Lower leg skin (tissue), 3 donors: ENCODE data around the gene PPM1L.

Experiments used
- POLR2A ChIP-seq, 2 donors: fragments of 450-650 bp; IDR thresholded peaks; one replicate each; pipeline ENCODE4 v1.6.1; 2016 to 2017; ENCODE audit warnings: antibody characterized with exemption in 2 of 2, mild to moderate bottlenecking in 1 of 2, moderate library complexity in 1 of 2
- TF ChIP-seq, protein P1 (sequence below), 3 donors: fragments of 450-650 bp; IDR thresholded peaks; one replicate each; pipeline ENCODE4 v1.5.1; 2016; ENCODE audit warnings: antibody characterized with exemption in 3 of 3, mild to moderate bottlenecking in 3 of 3, moderate library complexity in 2 of 3

DNA sequence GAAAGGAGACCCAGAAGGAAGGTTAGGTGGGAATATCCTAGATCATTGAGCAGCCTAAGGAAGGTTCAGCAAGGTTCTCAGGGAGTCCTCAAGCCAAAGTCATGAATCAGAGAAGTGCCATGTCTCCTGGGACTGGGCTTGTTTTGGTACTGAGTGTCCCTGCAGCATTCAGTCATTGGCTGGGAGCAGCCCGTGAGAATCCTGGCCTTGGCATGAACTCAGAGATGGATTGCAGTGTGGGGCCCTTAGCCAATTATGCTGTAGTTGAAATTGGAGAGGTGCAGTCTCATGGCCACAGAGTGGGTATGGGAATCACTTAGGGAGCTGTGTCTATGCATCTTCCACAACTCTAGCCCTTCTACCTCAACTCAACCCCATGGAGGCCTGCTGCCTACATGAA is 17.0 kb upstream of the PPM1L start:
- TF ChIP-seq, protein P1, sequence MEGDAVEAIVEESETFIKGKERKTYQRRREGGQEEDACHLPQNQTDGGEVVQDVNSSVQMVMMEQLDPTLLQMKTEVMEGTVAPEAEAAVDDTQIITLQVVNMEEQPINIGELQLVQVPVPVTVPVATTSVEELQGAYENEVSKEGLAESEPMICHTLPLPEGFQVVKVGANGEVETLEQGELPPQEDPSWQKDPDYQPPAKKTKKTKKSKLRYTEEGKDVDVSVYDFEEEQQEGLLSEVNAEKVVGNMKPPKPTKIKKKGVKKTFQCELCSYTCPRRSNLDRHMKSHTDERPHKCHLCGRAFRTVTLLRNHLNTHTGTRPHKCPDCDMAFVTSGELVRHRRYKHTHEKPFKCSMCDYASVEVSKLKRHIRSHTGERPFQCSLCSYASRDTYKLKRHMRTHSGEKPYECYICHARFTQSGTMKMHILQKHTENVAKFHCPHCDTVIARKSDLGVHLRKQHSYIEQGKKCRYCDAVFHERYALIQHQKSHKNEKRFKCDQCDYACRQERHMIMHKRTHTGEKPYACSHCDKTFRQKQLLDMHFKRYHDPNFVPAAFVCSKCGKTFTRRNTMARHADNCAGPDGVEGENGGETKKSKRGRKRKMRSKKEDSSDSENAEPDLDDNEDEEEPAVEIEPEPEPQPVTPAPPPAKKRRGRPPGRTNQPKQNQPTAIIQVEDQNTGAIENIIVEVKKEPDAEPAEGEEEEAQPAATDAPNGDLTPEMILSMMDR (IDR thresholded peaks at IDR 0.05), result no peak
- no peak for TF ChIP-seq POLR2A (IDR thresholded peaks at IDR 0.05)
